HEK293T (cell line): ENCODE results near the gene FCGBP.

Experiments
- BHLHE40 ChIP-seq: fragments of 450-650 bp; IDR thresholded peaks from 2 replicates; pipeline ENCODE4 v1.6.1; 2016; ENCODE audit warnings: mild to moderate bottlenecking, moderate library complexity, borderline replicate concordance
- CTBP1 ChIP-seq: fragments of 450-650 bp; IDR thresholded peaks from 2 replicates; pipeline ENCODE4 v1.6.1; 2016; ENCODE audit warnings: borderline replicate concordance
- FOXM1 ChIP-seq: fragments of 450-650 bp; IDR thresholded peaks from 2 replicates; pipeline ENCODE4 v1.6.1; 2017; ENCODE audit warnings: mild to moderate bottlenecking, borderline replicate concordance
- SUZ12 ChIP-seq: fragments of 450-650 bp; IDR thresholded peaks from 2 replicates; pipeline ENCODE4 v1.6.1; 2016; ENCODE audit warnings: mild to moderate bottlenecking

DNA sequence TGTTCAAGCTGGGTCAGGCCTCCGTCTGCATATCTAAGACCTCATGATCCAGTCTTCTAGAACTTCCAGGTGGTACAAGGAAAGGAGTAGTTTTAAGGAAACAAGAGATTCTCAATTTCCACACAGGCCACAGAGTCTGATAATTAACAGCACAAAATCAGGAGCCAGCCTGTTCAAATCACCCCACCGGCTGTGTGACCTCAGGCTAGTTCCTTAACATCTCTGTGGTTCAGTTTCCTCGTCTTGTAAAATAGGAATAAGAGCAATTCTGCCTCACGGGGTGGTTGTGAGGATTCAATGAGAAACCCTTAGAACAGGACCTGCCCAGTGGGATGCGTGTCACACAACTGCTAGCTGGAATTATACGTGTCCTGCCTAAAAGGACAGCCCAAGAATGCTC, 25.6 kb downstream of the FCGBP start:
- TF ChIP-seq BHLHE40 (no peak), FOXM1 (no peak), CTBP1 (no peak), SUZ12 (no peak)
